GM13976 (cell line): ENCODE measurements around the gene PLXND1.

ENCODE experiments used
- DNase-seq: peaks from one replicate; pipeline ENCODE4 v3.0.0; 2012; ENCODE audit warnings: low spot score
- CTCF ChIP-seq: IDR thresholded peaks from 2 replicates; pipeline ENCODE4 v1.5.1; 2012; ENCODE audit warnings: borderline replicate concordance, mild to moderate bottlenecking; ENCODE audit not compliant: insufficient read depth; ENCODE audit errors: extremely low read depth, missing control alignments, control extremely low read depth
- in situ Hi-C: fragments of 300-500 bp; cut with MboI; formaldehyde crosslinking; loops from one replicate; pipeline ENCODE4 v1.12.0; 2022; ENCODE audit warnings: low sequenced_read_pairs, mixed read lengths, inconsistent platforms; ENCODE audit not compliant: unreplicated experiment

The PLXND1 gene

GRCh38 chr3:129536374-129536667, 70.2 kb downstream of the PLXND1 start:
- in situ Hi-C loops: no loop called here
- no peak for TF ChIP-seq CTCF
- DNase-seq: no peak

DNA sequence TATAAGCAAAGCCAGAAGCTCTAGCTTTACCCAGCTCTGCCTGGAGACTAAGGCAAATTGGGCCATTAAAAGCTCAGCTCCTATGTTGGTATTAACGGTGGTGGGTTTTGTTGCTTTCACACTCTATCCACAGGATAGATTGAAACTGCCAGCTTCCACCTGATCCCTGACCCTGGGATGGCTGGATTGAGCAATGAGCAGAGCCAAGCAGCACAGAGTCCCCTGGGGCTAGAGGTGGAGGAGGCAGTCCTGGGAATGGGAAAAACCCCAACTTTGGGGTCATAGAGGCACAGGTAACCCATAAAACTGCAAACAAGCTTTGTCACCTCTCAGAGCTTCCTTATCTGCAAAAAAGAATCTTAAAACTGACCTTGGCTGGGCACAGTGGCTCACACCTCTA, 71.4 kb downstream of the PLXND1 start:
- in situ Hi-C loops: no loop called here
- TF ChIP-seq CTCF: no peak
- DNase-seq: no peak

- in situ Hi-C loops: no loop called here
- TF ChIP-seq CTCF: no peak
- no peak for DNase-seq
These were observed 71.9 kb downstream of the PLXND1 start for GRCh38 chr3:129534428-129535027.

GRCh38 chr3:129533406-129533805, 73.1 kb downstream of the PLXND1 start:
- in situ Hi-C loops: no loop called here
- TF ChIP-seq CTCF: no peak
- DNase-seq: no peak

DNA sequence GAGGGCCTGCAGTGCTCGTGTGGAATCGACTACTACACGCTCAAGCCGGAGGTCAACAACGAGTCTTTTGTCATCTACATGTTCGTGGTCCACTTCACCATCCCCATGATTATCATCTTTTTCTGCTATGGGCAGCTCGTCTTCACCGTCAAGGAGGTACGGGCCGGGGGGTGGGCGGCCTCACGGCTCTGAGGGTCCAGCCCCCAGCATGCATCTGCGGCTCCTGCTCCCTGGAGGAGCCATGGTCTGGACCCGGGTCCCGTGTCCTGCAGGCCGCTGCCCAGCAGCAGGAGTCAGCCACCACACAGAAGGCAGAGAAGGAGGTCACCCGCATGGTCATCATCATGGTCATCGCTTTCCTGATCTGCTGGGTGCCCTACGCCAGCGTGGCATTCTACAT, 74.2 kb downstream of the PLXND1 start:
- in situ Hi-C loops: no loop called here
- no peak for DNase-seq
- no peak for TF ChIP-seq CTCF

- no peak for TF ChIP-seq CTCF
- no peak for DNase-seq
- in situ Hi-C loops: no loop called here
These were observed 74.8 kb downstream of the PLXND1 start for GRCh38 chr3:129531699-129532098.

GRCh38 chr3:129530821-129531220, 75.7 kb downstream of the PLXND1 start:
- DNase-seq: no peak
- TF ChIP-seq CTCF: no peak
- in situ Hi-C loops: no loop called here
